Nephron progenitor cell (in vitro differentiated cells): Measurements from ENCODE around the gene CATSPERB.
"Not testable (repeated sequence)": the region's sequence is repeated elsewhere in the genome, so short reads cannot be mapped to it uniquely, and the experiment has no call there.

Experiments used
- DNase-seq: peaks from one replicate; pipeline ENCODE4 v3.0.0; 2021
- H3K27ac Mint-ChIP-seq: 2 replicates; pipeline ENCODE4 v1.8.0; 2021; ENCODE audit warnings: mild to moderate bottlenecking, moderate library complexity, mixed read lengths
- H3K27me3 Mint-ChIP-seq: 2 replicates; pipeline ENCODE4 v1.8.0; 2021; ENCODE audit warnings: mild to moderate bottlenecking, low read depth, mixed read lengths; ENCODE audit not compliant: poor library complexity
- H3K36me3 Mint-ChIP-seq: 2 replicates; pipeline ENCODE4 v1.8.0; 2021; ENCODE audit warnings: low read depth, mixed read lengths
- H3K4me1 Mint-ChIP-seq: 2 replicates; pipeline ENCODE4 v1.8.0; 2021; ENCODE audit warnings: mixed read lengths
- H3K4me3 Mint-ChIP-seq: 2 replicates; pipeline ENCODE4 v1.8.0; 2021; ENCODE audit warnings: mild to moderate bottlenecking, moderate library complexity, mixed read lengths
- H3K9me3 Mint-ChIP-seq: 2 replicates; pipeline ENCODE4 v1.8.0; 2021; ENCODE audit warnings: mild to moderate bottlenecking, moderate library complexity, mixed read lengths
- CTCF ChIP-seq: fragments of 200-600 bp; sonication (generic); IDR thresholded peaks from 2 replicates; pipeline ENCODE4 v1.5.0; 2021; ENCODE audit warnings: antibody characterized with exemption

CATSPERB gene

GRCh38 chr14:91693346-91693745 lies 38.5 kb downstream of the CATSPERB start:
- H3K9me3 Mint-ChIP-seq = peaks cover 33% of the 10 kb centered on the region
- no peak for DNase-seq
- H3K36me3 Mint-ChIP-seq = no peaks in the 10 kb centered on the region
- H3K27ac Mint-ChIP-seq = no peak overlapping the region
- no peak overlapping the region for H3K4me3 Mint-ChIP-seq
- no peak for TF ChIP-seq CTCF
- no peaks in the 10 kb centered on the region for H3K27me3 Mint-ChIP-seq
- no peaks in the 10 kb centered on the region for H3K4me1 Mint-ChIP-seq

DNA sequence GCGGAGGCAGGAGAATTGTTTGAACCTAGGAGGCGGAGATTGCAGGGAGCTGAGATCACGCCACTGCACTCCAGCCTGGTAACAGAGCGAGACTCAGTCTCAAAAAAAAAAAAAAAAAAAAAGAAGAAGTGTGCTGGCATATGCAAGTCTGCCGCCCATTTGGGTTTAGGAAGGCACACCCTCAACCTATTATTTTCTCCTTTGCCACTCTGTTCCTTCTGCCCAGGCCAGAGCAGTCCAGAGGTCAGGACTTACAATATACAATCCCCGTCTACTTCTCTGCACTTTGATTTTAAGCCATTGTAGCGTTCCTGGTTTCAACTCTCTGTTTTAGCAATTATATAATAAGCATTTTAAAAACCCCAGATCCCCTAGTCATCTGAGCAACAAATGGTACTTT lies 39.8 kb downstream of the CATSPERB start:
- no peaks in the 10 kb centered on the region for H3K27me3 Mint-ChIP-seq
- no peak for TF ChIP-seq CTCF

GRCh38 chr14:91689608-91690007 lies 42.3 kb downstream of the CATSPERB start:
- no peak for DNase-seq
- TF ChIP-seq CTCF = no peak
- Mint-ChIP-seq H3K27ac (no peak overlapping the region), H3K4me1 (no peaks in the 10 kb centered on the region), H3K4me3 (no peak overlapping the region), H3K27me3 (no peaks in the 10 kb centered on the region), H3K36me3 (no peaks in the 10 kb centered on the region), H3K9me3 (peaks cover 12% of the 10 kb centered on the region)

More for the DNA sequence above, 39.8 kb downstream of the CATSPERB start:
- Mint-ChIP-seq H3K36me3 (no peaks in the 10 kb centered on the region), H3K4me3 (no peak overlapping the region), H3K9me3 (peaks cover 21% of the 10 kb centered on the region), H3K4me1 (no peaks in the 10 kb centered on the region), H3K27ac (no peak overlapping the region)
- no peak for DNase-seq

DNA sequence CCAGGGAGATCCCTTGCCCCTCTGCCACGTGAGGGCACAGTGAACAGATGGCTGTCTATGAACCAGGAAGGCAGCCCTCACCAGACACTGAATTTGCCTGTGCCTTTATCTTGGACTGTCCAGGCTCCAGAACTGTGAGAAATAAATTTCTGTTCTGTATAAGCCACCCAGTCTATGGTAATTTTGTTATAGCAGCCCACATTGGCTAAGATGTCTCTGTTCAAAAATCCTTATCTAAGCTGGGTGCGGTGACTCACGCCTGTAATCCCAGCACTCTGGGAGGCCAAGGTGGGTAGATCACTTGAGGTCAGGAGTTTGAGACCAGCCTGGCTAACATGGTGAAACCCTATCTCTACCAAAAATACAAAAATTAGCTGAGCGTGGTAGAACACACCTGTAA lies 44.5 kb downstream of the CATSPERB start:
- H3K27me3 Mint-ChIP-seq, H3K4me3 Mint-ChIP-seq, H3K36me3 Mint-ChIP-seq, H3K27ac Mint-ChIP-seq, DNase-seq, H3K4me1 Mint-ChIP-seq: not testable (repeated sequence)
- H3K9me3 Mint-ChIP-seq = peaks cover 12% of the 10 kb centered on the region

DNA sequence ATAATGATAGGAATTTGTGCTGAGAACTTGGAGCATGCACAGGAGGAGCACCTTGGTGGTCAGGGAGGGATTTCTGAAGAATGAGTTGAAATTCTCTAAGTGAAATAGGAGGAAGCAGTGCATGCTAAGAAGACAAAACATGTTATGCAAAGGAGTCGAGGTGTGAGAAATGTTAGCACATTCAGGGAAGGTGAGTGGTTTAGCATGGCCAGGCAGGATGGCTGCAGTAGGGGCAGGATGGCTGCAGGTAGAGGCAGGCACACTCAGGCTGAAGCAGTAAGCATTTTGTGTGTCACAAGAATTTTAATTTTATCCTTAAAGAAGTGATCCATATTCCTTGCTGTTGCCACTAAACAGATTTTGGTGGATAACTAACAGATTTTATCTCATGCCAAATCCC lies 46.3 kb downstream of the CATSPERB start:
- peaks cover 18% of the 10 kb centered on the region for H3K9me3 Mint-ChIP-seq
- DNase-seq = no peak
- no peak overlapping the region for H3K27ac Mint-ChIP-seq
- no peak overlapping the region for H3K4me3 Mint-ChIP-seq
- no peak for TF ChIP-seq CTCF
- H3K27me3 Mint-ChIP-seq = peaks cover 3% of the 10 kb centered on the region
- no peaks in the 10 kb centered on the region for H3K4me1 Mint-ChIP-seq
- H3K36me3 Mint-ChIP-seq = no peaks in the 10 kb centered on the region

DNA sequence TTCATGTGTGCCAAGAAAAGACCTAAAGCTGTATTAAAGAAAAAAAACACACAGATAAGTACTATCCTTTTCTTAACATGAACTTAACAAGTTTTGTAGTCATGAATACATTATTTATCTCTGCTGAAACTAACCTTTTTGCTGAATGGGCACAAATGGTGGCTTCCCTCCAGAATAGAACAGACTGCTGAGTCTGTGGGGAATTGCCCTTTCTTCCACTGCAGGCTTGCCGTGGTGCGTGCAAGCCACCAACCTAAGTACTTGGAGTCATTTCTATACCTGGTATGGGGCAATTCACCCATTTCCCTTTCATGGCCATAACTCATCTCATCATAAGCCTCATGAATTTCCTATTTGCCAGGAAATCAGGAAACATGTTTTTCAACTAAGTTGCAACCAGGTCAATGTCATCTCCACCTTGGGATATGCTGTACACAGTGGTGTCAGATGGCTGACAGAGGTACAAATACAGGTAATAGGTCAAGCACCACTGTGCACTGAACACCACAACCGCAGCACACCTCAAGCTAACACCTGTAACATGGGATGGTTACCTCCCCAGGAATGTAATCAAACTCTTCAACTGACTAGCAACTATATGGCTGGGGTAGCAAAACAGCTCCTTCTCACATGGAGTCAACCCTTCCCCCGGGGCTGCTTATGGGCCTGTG lies 49.9 kb downstream of the CATSPERB start:
- no peak for DNase-seq
- Mint-ChIP-seq H3K27me3 (peaks cover 5% of the 10 kb centered on the region), H3K27ac (no peak overlapping the region), H3K4me1 (no peaks in the 10 kb centered on the region), H3K36me3 (no peaks in the 10 kb centered on the region), H3K4me3 (no peak overlapping the region), H3K9me3 (peaks cover 40% of the 10 kb centered on the region)
- no peak for TF ChIP-seq CTCF
